ENCODE measurements around the gene SWAP70.

The SWAP70 gene

DNA sequence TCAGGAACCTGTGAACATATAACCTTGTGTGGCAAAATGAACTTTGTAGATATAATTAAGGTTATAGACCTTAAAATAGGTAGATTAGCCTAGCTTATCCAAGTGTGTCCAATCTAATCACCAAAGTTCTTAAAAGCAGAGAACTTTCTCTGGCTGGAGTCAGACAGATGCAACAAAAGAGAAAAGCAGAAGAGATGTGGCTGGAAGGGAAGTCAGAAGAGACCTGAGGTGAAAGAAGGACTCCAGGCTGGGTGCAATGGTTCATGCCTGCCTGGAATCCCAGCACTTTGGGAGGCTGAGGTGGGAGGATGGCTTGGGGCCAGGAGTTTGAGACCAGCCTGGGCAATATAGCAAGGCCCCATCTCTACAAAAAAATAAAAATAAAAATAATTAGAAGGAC, 39.4 kb upstream of the SWAP70 start:
- TF ChIP-seq, protein P1, sequence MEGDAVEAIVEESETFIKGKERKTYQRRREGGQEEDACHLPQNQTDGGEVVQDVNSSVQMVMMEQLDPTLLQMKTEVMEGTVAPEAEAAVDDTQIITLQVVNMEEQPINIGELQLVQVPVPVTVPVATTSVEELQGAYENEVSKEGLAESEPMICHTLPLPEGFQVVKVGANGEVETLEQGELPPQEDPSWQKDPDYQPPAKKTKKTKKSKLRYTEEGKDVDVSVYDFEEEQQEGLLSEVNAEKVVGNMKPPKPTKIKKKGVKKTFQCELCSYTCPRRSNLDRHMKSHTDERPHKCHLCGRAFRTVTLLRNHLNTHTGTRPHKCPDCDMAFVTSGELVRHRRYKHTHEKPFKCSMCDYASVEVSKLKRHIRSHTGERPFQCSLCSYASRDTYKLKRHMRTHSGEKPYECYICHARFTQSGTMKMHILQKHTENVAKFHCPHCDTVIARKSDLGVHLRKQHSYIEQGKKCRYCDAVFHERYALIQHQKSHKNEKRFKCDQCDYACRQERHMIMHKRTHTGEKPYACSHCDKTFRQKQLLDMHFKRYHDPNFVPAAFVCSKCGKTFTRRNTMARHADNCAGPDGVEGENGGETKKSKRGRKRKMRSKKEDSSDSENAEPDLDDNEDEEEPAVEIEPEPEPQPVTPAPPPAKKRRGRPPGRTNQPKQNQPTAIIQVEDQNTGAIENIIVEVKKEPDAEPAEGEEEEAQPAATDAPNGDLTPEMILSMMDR (IDR thresholded peaks at IDR 0.05), result no peak
- peak; percentile 8 for DNase-seq (ENCODE audit: low spot score)
- no peak overlapping the region for H3K4me3 ChIP-seq
- no peak overlapping the region for H3K27ac ChIP-seq

GRCh38 chr11:9625162-9625561, 38.7 kb upstream of the SWAP70 start:
- DNase-seq (ENCODE audit: low spot score), result no peak
- no peak overlapping the region for H3K4me3 ChIP-seq
- TF ChIP-seq, protein P1 (IDR thresholded peaks at IDR 0.05), result no peak
- no peak overlapping the region for H3K27ac ChIP-seq

DNA sequence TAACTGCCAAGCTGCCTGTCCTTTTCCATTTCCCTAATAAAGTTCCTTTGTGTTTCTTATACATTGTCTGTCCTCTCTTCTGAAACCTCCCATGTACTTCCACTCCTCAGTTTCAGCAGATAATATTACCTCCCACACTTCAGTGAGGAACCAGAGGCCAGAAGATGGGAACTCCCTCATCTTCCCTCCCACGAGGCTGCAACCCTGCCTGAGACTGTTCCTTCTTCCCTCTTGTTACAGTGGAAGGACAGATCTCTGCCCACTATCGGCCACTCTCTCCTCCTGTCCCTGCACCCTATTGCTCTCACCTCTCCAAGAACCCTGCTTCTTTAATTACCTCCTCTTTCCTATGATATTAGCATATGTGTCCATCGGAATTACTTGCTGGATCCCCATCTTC, 38.1 kb upstream of the SWAP70 start:
- no peak overlapping the region for H3K4me3 ChIP-seq
- DNase-seq (ENCODE audit: low spot score), result peak; percentile 63
- TF ChIP-seq, protein P1 (IDR thresholded peaks at IDR 0.05), result no peak
- H3K27ac ChIP-seq, result no peak overlapping the region

DNA sequence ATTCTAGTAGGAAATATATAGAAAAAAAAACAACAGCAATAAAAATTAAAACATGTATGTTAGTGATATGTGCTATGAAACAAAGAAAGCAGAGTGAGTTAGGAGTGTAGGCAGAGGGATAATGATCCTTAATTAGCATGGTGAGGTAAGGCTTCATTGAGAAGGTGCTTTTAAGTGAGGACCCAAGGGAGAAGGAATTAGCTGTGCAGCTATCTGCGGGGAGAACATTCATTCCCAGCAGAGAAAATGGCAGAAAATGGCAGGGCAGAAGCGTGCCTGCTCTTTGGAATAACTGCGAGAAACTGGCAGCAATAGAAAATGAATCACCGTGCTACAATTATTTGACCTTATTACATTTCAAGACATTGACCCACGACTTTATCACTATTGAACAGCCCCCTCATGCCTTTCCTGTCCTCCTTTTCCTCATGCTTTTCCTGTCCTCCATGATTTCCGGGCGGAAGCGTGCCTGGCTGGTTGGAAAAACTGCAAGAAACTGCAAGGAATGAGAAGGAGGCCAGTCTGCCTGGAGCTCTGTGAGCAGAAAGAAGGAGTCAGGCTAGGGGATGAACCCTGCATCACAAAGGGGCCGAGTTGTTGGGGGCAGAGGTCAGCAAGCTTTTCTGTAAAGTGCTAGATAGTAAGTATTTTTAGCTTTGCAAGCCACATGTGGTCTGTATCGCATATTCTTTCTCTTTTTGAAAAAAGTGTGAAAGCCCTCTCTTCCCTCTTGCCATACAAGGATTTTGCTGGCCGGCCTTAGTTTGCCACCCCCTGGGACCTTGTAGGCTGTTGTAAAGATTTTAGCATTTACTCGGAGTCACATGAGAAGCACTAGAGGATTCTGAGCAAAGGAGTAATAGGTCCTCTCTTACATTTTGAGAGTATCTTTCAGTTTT, 37.1 kb upstream of the SWAP70 start:
- peak; percentile 62 for DNase-seq (ENCODE audit: low spot score)
- Histone ChIP-seq H3K27ac (peak overlapping the region in 1 of 2 donors; percentile 9), H3K4me3 (no peak overlapping the region)
- TF ChIP-seq, protein P1 (IDR thresholded peaks at IDR 0.05), result no peak

DNA sequence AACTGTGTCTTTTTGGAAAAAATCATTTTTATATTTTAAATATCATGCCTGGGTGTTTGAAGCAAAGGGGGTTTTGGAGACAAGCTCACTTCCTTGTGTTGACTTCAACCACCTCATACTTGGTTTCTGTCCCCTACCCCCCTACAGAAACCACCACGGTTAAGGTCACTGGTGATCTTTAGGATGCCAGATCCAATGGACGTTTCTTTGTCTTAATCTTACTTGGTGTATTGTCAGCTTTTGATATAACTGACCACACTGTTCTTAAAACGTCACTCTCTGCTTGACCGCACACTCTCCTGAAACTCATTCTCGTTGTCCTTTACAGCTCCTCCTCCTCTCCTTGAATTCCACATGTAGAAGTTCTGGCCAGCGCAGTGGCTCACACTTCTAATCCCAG, 34.8 kb upstream of the SWAP70 start:
- Histone ChIP-seq H3K27ac (no peak overlapping the region), H3K4me3 (no peak overlapping the region)
- TF ChIP-seq, protein P1 (IDR thresholded peaks at IDR 0.05), result no peak
- DNase-seq (ENCODE audit: low spot score), result peak; percentile 33

GRCh38 chr11:9633679-9634078, 30.2 kb upstream of the SWAP70 start:
- no peak overlapping the region for H3K4me3 ChIP-seq
- no peak overlapping the region for H3K27ac ChIP-seq
- no peak for DNase-seq (ENCODE audit: low spot score)
- TF ChIP-seq, protein P1 (IDR thresholded peaks at IDR 0.05), result no peak

- H3K4me3 ChIP-seq, result no peak overlapping the region
- no peak overlapping the region for H3K27ac ChIP-seq
- TF ChIP-seq, protein P1 (IDR thresholded peaks at IDR 0.05), result no peak
- no peak for DNase-seq (ENCODE audit: low spot score)
Observed at GRCh38 chr11:9636691-9637090, 27.2 kb upstream of the SWAP70 start.
